GM21360 (cell line): Measurements from ENCODE around the gene TMEM164.

ENCODE experiments used
- ATAC-seq: cut with Tn5 transposase; IDR thresholded peaks from one replicate; pipeline ENCODE4 v1.9.1; 2021; ENCODE audit warnings: mild to moderate bottlenecking, moderate library complexity; ENCODE audit not compliant: unreplicated experiment

The TMEM164 gene

GRCh38 chrX:110003167-110004156 lies 548 bp downstream of the TMEM164 start:
- ATAC-seq = peak; percentile 22

DNA sequence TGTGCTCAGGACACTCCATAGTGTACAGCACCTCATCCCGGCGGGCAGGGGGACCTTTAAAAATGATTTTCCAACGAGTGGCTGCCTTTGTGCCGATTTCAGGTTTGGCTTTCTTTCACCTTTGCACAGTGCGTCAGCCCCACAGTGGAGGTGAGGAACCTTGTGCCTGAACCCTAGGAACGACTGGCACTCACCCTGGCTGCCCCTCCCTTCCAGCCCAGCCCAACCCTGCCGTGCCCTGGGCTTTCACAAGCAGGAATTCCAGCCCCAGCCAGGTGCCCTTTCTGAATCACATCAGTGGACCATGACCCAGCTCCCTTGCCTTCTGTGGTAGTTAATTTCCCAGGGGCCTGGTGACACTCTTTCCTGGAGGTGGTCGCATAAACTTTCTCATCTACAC lies 1.3 kb downstream of the TMEM164 start:
- ATAC-seq = no peak

GRCh38 chrX:110004731-110005369 lies 1.9 kb downstream of the TMEM164 start:
- ATAC-seq = no peak

GRCh38 chrX:110006161-110006560 lies 3.2 kb downstream of the TMEM164 start:
- no peak for ATAC-seq

- ATAC-seq = no peak
These were observed 4.0 kb downstream of the TMEM164 start for GRCh38 chrX:110006821-110007375.

GRCh38 chrX:110008011-110008635 lies 5.2 kb downstream of the TMEM164 start:
- peak; percentile 43 for ATAC-seq

DNA sequence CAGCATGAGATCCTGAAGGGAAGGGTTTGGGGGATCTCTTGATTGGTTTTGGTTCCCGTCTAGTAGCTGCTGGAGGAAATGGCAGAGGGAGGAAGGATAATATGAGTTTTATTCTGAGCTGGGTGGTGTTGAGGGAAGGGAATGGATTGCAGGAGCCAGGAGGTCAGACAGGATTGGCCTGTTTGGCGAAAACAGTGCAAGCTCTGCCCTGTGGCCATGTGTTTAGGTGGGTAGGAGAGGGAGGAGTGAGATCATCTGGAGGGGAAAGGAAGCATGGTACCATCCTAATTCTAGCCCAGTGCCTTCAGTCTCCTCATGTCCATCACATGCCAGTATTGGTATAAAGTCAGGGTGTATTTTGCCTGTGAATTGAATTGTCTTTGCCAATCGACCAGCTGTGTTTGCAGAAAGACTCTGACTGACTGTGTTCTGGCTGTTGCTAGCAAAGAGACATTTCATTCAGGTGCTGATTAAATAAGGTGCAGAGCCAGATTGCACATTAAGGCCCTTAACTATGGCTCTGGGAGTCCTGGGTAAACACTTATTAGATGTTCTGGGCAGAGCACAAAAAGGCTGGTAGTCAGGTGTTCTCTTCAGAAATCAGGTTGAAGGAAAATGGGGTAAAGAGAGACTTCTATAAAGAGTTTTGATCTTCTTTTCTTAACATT lies 10.0 kb downstream of the TMEM164 start:
- ATAC-seq = no peak

DNA sequence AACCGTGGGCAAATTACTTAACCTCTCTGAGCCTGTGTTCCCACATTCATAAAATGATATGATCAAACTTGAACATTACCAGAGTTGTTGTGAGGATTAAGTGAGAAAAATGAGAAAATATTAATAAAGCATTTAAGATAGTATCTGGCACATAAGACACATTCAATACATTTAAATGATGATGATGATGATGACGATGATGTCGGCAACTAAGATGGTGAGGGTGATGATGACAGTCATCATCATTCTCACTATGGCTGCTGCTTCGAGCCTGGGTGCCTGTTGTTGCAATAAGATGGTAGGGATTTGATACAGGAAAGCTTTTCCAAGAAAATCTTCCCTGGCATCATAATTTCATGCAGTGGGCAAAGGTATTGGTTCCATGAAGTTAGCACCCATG lies 11.1 kb downstream of the TMEM164 start:
- no peak for ATAC-seq

DNA sequence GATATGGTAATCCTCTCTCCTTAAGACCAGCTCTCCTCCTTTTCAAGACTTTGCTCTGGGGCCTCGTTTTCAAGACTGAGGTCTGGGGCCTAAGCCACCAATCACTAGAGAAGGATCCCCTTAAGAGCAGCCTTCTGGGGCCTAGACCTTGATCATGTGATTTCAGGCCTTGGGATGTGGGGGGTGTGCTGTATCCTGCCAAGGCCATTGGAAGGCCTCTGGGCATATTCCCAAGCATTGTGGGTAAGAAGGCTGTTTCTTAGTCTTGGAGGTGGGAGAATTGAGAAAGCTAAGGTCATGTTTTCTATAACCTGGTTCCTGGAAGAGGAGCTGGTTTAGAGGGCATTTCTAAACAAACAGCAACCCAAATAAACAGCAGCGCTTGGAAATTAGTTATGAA lies 12.1 kb downstream of the TMEM164 start:
- ATAC-seq = no peak

DNA sequence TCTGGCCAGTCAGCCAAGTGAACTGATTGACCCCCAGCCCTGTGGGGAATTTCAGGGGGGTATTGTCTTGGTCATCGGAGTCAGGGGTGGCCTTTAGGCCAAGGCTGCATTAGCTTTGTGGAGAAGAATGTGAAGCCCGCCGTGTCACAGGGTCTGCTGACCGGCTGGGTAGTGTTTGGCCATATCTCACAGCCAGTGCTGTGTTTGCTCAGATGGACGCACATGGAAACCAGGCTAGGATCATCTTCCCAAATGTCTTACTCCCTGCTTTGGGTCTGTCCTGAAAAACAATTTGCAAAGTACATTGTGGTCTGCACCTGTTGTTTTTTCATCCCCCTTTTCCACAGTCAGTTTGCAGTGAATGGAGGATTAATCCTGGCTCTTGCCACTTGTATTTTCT lies 13.0 kb downstream of the TMEM164 start:
- ATAC-seq = no peak

DNA sequence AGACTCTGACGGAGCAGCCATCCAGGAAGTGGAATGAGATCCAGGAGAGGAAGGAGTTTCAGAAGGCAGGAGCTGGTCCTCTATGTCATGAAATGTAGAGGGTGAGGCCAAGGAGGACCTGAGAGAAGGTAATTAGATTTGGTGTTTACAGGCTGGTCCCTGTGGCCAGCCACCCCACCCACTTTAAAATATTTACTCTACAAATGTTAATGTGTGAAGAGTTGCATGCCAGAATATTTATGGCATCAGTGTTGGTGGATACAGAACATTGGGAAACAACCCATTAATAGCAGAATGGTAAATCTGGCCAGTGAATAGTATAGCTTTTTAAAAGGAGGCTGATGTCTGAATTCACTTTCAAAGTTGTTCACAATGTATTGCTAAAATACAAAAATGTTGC lies 17.6 kb downstream of the TMEM164 start:
- ATAC-seq = no peak

DNA sequence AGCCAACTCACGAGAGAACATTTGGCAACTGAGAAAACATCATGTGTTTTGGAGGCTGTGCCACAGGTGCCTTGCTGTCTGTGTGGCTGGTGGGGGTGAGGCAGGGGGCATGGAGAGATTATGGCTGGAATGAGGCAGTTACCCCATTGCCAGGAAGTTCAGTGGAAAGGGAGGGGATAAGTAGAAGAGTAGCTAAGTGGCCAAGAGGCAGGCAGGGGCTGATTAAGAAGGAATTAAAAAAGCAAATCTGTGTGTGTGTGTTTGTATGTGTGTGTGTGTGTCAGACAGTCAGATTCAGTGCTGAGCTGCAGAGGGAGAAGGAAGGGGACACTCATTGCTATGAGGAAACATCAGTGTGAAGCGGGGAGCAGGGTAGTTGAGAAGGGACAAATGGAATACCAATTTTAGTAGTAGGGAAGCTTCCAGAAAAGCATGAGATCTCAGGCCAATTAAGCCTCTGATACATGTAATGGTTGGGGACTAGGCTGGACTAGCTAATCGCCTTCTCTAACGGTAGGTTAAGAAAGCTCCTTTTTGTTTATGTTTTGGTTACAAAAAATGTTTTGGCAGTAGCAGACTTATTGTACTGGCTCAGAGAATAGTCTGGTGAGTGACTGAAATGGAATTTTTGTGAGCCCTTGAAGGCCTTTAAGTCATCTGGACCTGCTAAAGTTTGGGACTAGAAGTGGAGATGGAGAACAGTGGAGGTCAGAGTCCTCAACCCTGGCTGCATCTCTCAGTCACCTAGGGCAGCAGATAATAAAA lies 18.5 kb downstream of the TMEM164 start:
- ATAC-seq = no peak

DNA sequence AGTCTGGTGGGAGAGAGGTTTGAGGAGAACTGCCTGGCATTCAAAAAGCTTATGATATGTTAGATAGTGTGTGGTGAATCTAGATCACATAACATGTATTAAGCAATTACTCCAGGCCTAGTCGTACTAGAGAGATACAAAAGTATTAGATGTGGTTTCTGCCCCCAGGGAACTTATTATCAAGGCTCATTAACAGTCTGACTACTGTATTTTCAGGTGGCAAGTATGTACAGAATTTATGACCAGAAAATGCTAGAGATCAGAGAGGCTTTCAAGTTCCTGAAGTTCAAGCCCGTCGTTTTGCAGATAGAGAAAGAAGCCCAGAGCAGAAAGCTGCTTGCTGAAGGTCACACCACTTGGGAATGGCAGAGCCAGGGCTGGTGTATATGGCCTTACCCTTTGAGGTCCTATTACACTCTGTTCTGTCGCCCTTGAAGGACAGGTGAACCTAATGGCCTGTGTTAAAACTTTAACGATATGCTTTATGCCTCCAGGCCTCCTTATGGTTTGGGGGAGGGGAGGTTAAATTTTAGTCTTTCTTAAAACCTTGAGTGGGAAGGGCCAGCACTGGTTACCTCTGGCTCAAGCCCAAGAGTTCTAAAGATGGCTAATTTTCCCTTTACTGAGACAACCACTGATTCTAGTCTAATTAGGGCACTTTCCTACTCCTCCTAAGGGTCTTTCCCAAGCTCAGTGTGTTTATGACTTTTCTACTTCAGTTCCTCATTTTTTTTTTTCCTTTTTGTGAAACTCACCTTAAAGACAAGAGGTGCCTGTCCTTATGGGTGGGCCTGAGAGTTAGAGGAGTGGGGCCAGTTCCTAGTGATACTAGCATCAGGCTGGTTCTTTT lies 19.9 kb downstream of the TMEM164 start:
- ATAC-seq = no peak

DNA sequence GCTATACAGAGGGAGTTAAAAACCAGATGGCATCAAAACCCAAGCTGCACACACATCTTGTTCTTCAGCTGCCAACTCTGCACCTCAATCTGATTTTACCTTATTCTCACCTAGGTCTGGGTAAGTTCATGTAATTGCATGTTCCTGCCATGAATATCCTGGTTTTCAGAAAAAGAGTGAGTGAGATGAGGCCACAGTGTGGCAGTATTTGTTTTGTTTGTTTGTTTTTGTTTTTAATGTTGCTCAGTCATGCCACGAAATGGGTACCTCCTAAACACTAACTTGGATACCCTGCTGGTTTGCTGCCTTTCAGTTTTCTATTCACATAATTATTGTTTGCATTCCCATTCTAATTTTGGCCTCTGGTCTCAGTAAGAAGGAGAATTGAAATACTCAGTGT lies 22.5 kb downstream of the TMEM164 start:
- no peak for ATAC-seq

GRCh38 chrX:110026099-110026844 lies 23.4 kb downstream of the TMEM164 start:
- ATAC-seq = no peak

DNA sequence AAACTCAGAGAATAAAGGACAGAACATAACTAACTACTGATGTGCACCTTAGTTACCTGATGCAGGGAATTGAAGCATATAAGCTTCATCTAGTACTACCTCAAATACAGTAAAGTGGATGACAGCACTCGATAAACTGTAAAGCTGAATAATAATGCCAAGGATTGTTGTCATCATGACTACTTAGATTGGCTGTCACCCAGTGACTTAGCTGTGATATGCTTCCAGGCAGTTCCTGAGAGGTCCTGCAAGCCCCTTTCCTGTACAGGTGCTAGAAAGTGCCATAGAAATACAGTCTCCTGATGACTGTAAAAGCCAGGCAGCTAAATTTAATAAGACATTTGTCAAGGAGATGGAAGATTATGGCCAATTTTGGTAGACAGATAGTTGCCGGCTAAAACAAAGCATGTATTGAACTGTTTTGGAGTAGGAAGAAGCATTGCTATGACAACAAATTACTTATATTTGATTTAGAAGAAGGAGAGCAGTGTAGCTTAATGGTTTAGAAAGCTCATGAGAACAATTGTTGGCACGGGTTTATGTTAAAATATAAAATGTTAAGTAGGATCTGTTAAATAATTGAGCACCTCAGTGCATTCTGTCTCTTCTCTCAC lies 29.7 kb downstream of the TMEM164 start:
- no peak for ATAC-seq

DNA sequence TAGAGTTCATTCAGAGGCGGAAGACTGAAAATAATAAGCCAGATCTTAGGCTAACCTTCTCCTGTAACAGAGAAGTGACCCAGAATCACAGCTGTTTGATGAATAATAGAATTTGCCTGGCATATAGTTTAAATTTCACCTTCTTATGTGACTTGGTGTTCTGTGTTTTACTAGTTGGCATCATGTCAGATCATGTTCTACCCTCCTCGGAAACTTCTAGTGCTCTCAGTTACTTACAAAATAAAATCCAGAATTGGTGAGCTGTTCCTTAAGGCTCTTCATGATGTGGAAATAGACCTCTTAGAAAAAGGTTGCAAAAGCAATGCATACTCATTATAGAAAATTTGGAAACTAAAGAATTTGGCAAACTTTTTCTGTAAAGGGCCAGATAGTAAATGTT lies 31.1 kb downstream of the TMEM164 start:
- ATAC-seq = no peak
